Prostate gland (tissue), 2 donors: ENCODE results near the gene SMIM27. TPM values are rescaled to one million over a fixed set of nuclear protein-coding genes. Genes with fewer than 3 reads are reported as not detected.
A peak's percentile ranks its signal among the peaks of the same experiment; 100 is the strongest.

Experiments
- DNase-seq: peaks from one replicate; pipeline ENCODE4 v3.0.0-alpha.2; 2019; ENCODE audit warnings: low spot score
- H3K27ac ChIP-seq, 2 donors: fragments of 200-600 bp; sonication (generic); 2 replicates each; pipeline ENCODE4 v1.5.1; 2017 to 2019
- H3K27me3 ChIP-seq: fragments of 200-600 bp; sonication (generic); replicated peaks from 2 replicates; pipeline ENCODE4 v1.5.1; 2019; ENCODE audit not compliant: insufficient read depth
- H3K36me3 ChIP-seq, 2 donors: fragments of 200-600 bp; sonication (generic); 1 replicate in 1 of 2; 2 replicates in 1 of 2; pipeline versions ENCODE4 v1.5.1 to v1.8.1; 2017 to 2019
- H3K4me1 ChIP-seq: fragments of 200-600 bp; sonication (generic); replicated peaks from 2 replicates; pipeline ENCODE4 v1.5.1; 2019
- H3K4me3 ChIP-seq, 2 donors: fragments of 200-600 bp; sonication (generic); 2 replicates each; pipeline ENCODE4 v1.5.1; 2017 to 2019
- H3K9me3 ChIP-seq: fragments of 200-600 bp; sonication (generic); 2 replicates; pipeline ENCODE4 v1.5.1; 2017
- CTCF ChIP-seq, 4 experiments: fragments of 200-600 bp in 2 of 4; fragments of 450-650 bp in 2 of 4; sonication (generic) in 2 of 4; IDR thresholded peaks; 1 replicate in 3 of 4; 2 replicates in 1 of 4; pipeline ENCODE4 v1.5.1; 2016 to 2019; ENCODE audit warnings: antibody characterized with exemption in 4 of 4, mild to moderate bottlenecking in 2 of 4, moderate library complexity in 2 of 4
- POLR2A ChIP-seq: fragments of 450-650 bp; IDR thresholded peaks from one replicate; pipeline ENCODE4 v1.6.1; 2016; ENCODE audit warnings: antibody characterized with exemption, mild to moderate bottlenecking
- POLR2AphosphoS5 ChIP-seq: sonication (generic); formaldehyde crosslinking; IDR thresholded peaks from one replicate; pipeline ENCODE4 v1.6.1; 2017; ENCODE audit warnings: antibody characterized with exemption
- WGBS: methylation state at CpG from one replicate; pipeline ENCODE4 v1.1.5; 2018; 5-methylcytosine and 5-hydroxymethylcytosine counted together
- intact Hi-C: fragments of 100-400 bp; cut with DNase I; formaldehyde crosslinking; loops from one replicate; pipeline ENCODE4 v1.14.2; 2022
- total RNA-seq, 2 donors: library from RNA; depleted of rRNA; stranded (reverse); fragments of >200 nt; gene quantifications; one replicate each; pipeline ENCODE4 v1.1.0, GENCODE V29; 2016

The SMIM27 gene, protein sequence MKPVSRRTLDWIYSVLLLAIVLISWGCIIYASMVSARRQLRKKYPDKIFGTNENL
- 1 to 10 TPM; 6.4 to 8.3 TPM for total RNA-seq

DNA sequence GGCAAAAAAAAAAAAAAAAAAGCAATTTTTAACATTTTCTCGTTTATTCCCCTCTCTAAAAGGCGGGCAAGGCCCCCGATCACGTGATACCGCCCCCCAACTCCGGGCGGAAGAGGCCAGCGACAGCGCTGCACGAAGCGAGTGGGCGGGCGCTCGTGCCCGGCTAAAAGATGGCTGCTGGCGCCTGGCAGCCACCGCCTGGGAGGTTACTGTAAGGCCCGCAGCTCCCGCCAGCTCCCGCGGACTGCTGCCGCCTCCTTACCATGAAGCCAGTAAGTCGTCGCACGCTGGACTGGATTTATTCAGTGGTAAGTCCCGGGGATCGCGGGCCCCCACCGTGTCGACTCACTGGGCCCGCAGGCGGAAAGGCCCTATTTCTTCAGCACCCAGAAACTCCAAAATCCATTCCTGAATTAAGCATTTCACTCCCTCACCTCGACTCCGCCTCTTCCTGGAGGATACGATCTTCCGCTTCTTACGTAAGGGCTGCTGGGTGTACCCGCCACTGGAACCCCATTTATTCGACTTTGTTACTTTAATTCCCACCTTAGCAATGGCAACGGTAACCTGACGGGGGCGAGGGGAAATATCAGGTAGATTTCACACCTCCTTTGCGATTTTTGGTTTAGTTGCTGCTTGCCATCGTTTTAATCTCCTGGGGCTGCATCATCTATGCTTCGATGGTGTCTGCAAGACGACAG, at the start of gene SMIM27, which contains the start of gene TOPORS:
Gene SMIM27, plus strand, starts transcription at position 156 of the 701 bp plus-strand sequence. Its CDS starts 108 bp downstream, at position 264.
Gene TOPORS, minus strand, starts transcription at position 415 of the 701 bp plus-strand sequence. Its CDS starts 150 bp downstream, at position 265.
- peak; percentile 86 for DNase-seq
- intact Hi-C loops, result no loop called here
- Histone ChIP-seq H3K27me3 (no peaks in the 10 kb centered on the region), H3K36me3 (peaks cover 0 to 3% of the 10 kb centered on the region in 2 donors), H3K4me3 (peak within 1 kb of the TSS; percentile 72 to 74), H3K4me1 (no peaks in the 10 kb centered on the region), H3K9me3 (no peaks in the 10 kb centered on the region), H3K27ac (peak within 1 kb of the TSS; percentile 91 to 94)
- under 1% methylated on average over 46 of the region's 46 CpGs for WGBS
- TF ChIP-seq POLR2A (peak; percentile 80), CTCF (IDR thresholded peaks at IDR 0.05) (peak in 1 of 4 experiments; percentile 19), POLR2AphosphoS5 (peak; percentile 92)

- intact Hi-C loops, result no loop called here
- no peaks in the 10 kb centered on the region for H3K9me3 ChIP-seq
- no peaks in the 10 kb centered on the region for H3K4me1 ChIP-seq
- WGBS, result 79% methylated on average over 4 of the region's 4 CpGs
- H3K36me3 ChIP-seq, result no peaks in the 10 kb centered on the region
- DNase-seq, result no peak
- no peaks in the 10 kb centered on the region for H3K27me3 ChIP-seq
- no peak overlapping the region for H3K27ac ChIP-seq
- TF ChIP-seq CTCF (IDR thresholded peaks at IDR 0.05), result no peak
- TF ChIP-seq POLR2A, result no peak
- no peak for TF ChIP-seq POLR2AphosphoS5
- H3K4me3 ChIP-seq, result no peak overlapping the region
These were observed 49.7 kb upstream of the SMIM27 start for GRCh38 chr9:32502464-32502863.

- intact Hi-C loops, result no loop called here
- no peak for DNase-seq
- H3K27ac ChIP-seq, result no peak overlapping the region
- 92% methylated on average over 3 of the region's 3 CpGs for WGBS
- H3K4me3 ChIP-seq, result no peak overlapping the region
- H3K36me3 ChIP-seq, result no peaks in the 10 kb centered on the region
- TF ChIP-seq CTCF (IDR thresholded peaks at IDR 0.05), result no peak
- TF ChIP-seq POLR2AphosphoS5, result no peak
- no peak for TF ChIP-seq POLR2A
- no peaks in the 10 kb centered on the region for H3K4me1 ChIP-seq
- H3K9me3 ChIP-seq, result no peaks in the 10 kb centered on the region
- H3K27me3 ChIP-seq, result no peaks in the 10 kb centered on the region
These were observed 49.1 kb upstream of the SMIM27 start for GRCh38 chr9:32503008-32503407.

DNA sequence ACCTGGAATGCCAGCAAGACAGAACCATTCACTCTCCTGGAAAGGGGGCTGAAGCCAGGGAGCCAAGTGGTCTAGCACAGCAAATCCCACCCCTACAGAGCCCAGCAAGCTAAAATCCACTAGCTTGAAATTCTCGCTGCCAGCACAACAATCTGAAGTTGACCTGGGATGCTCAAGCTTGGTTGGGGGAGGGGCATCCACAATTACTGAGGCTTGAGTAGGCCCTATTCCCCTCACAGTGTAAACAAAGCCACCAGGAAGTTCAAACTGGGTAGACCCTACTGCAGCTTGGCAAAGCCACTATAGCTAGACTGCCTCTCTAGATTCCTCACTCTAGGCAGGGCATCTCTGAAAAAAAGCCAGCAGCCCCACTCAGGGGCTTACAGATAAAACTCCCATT, 43.4 kb upstream of the SMIM27 start:
- TF ChIP-seq CTCF (IDR thresholded peaks at IDR 0.05), result no peak
- TF ChIP-seq POLR2AphosphoS5, result no peak
- Histone ChIP-seq H3K4me3 (no peak overlapping the region), H3K9me3 (no peaks in the 10 kb centered on the region), H3K27me3 (no peaks in the 10 kb centered on the region), H3K4me1 (no peaks in the 10 kb centered on the region), H3K36me3 (no peaks in the 10 kb centered on the region), H3K27ac (no peak overlapping the region)
- DNase-seq, result no peak
- intact Hi-C loops, result no loop called here
- WGBS, result 86% methylated on average over 1 of the region's 1 CpG

DNA sequence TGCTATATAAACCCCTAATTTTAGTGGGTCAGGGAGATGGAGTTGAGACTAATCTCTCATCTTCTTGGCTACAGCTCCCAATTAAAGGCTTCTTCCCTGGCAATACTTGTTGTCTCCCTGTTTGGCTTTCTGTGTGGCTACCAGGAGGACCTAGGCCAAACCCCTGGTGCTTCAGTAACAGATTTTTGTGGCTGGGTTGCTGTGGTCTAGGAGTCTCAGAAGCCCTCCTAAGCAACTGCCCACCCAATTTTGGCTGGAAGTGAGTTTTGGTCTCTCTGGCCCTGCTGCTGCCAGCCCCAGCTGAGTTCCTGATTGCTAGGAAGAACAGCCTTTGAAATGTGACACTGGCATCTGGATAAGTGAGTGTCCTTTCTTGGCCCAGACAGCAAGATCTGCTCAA, 35.9 kb upstream of the SMIM27 start:
- intact Hi-C loops, result no loop called here

More for the DNA sequence above, 35.9 kb upstream of the SMIM27 start:
- no peak overlapping the region for H3K4me3 ChIP-seq
- no peaks in the 10 kb centered on the region for H3K27me3 ChIP-seq
- no peaks in the 10 kb centered on the region for H3K9me3 ChIP-seq
- no peaks in the 10 kb centered on the region for H3K4me1 ChIP-seq
- no peak for DNase-seq
- H3K36me3 ChIP-seq, result no peaks in the 10 kb centered on the region
- no peak for TF ChIP-seq CTCF (IDR thresholded peaks at IDR 0.05)
- no peak for TF ChIP-seq POLR2AphosphoS5
- TF ChIP-seq POLR2A, result no peak
- H3K27ac ChIP-seq, result no peak overlapping the region
